Keratinocyte (primary cell): ENCODE results near the gene OVAAL.

Source experiments
- EZH2 ChIP-seq: IDR thresholded peaks from one replicate; pipeline ENCODE4 v1.6.1; 2012; ENCODE audit warnings: inconsistent platforms, mild to moderate bottlenecking, low read length, moderate library complexity
- TF ChIP-seq, protein P1 (sequence below), 3 experiments: IDR thresholded peaks in 1 of 3; conservative IDR thresholded peaks in 1 of 3; optimal IDR thresholded peaks in 1 of 3; 2 replicates in 2 of 3; 3 replicates in 1 of 3; pipeline versions ENCODE3 to v1.5.1; 2011; ENCODE audit warnings: low read length in 3 of 3, mild to moderate bottlenecking in 3 of 3, moderate library complexity in 2 of 3, control low read depth in 1 of 3, inconsistent platforms in 1 of 3; ENCODE audit not compliant: insufficient read depth in 2 of 3; ENCODE audit errors: extremely low read depth in 1 of 3

DNA sequence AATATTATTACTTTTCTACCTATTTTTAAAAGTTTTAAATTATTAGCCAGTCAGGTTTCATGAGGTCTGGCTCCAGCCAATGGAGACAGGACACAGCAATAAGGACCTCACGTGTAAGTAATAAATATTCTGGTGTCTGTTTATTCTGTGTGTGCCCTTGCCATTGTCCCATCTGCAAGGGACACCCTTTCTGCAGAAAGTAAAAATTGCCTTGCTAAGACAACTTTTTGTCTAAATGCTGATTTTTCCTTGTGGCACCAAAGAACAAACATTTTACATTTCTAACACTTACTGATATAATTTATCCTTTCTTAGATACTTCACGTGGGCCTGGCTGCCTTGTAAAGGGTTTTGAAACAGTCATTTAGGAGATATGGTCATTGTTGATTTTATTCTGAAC is 29.4 kb downstream of the OVAAL start:
- TF ChIP-seq, protein P1, sequence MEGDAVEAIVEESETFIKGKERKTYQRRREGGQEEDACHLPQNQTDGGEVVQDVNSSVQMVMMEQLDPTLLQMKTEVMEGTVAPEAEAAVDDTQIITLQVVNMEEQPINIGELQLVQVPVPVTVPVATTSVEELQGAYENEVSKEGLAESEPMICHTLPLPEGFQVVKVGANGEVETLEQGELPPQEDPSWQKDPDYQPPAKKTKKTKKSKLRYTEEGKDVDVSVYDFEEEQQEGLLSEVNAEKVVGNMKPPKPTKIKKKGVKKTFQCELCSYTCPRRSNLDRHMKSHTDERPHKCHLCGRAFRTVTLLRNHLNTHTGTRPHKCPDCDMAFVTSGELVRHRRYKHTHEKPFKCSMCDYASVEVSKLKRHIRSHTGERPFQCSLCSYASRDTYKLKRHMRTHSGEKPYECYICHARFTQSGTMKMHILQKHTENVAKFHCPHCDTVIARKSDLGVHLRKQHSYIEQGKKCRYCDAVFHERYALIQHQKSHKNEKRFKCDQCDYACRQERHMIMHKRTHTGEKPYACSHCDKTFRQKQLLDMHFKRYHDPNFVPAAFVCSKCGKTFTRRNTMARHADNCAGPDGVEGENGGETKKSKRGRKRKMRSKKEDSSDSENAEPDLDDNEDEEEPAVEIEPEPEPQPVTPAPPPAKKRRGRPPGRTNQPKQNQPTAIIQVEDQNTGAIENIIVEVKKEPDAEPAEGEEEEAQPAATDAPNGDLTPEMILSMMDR (optimal IDR thresholded peaks at IDR 0.05 in 1 of 3, IDR thresholded peaks at IDR 0.05 in 1 of 3, conservative IDR thresholded peaks at IDR 0.05 in 1 of 3; ENCODE audit: extremely low read depth in 1 of 3, insufficient read depth in 2 of 3, low read length in 3 of 3), result no peak
- TF ChIP-seq EZH2, result no peak
